ENCODE data around the gene CHIC2.
"Not testable (repeated sequence)": the region's sequence is repeated elsewhere in the genome, so short reads cannot be mapped to it uniquely, and the experiment has no call there.

Gene CHIC2

GRCh38 chr4:54023019-54023418, 41.4 kb downstream of the CHIC2 start:
- not testable (repeated sequence) for H3K4me1 Mint-ChIP-seq; H3K27ac Mint-ChIP-seq; H3K27me3 Mint-ChIP-seq; DNase-seq; ATAC-seq (replicated peaks); H3K36me3 Mint-ChIP-seq; H3K9me3 Mint-ChIP-seq; H3K4me3 Mint-ChIP-seq

GRCh38 chr4:54017974-54018373, 46.4 kb downstream of the CHIC2 start:
- Mint-ChIP-seq H3K27ac (no peak overlapping the region), H3K27me3 (no peaks in the 10 kb centered on the region), H3K36me3 (peaks cover 0 to 3% of the 10 kb centered on the region in 2 donors)

GRCh38 chr4:54017308-54017707, 47.1 kb downstream of the CHIC2 start:
- ATAC-seq (replicated peaks) (no peak), DNase-seq (no peak)
- H3K4me3 Mint-ChIP-seq: no peak overlapping the region
- no peak overlapping the region for H3K27ac Mint-ChIP-seq
- no peaks in the 10 kb centered on the region for H3K9me3 Mint-ChIP-seq
- H3K36me3 Mint-ChIP-seq: peaks cover 0 to 7% of the 10 kb centered on the region in 2 donors
- no peaks in the 10 kb centered on the region for H3K27me3 Mint-ChIP-seq
- H3K4me1 Mint-ChIP-seq: no peaks in the 10 kb centered on the region

More at GRCh38 chr4:54017974-54018373, 46.4 kb downstream of the CHIC2 start:
- no peak overlapping the region for H3K4me3 Mint-ChIP-seq
- ATAC-seq (replicated peaks) (no peak), DNase-seq (no peak)
- no peaks in the 10 kb centered on the region for H3K4me1 Mint-ChIP-seq
- no peaks in the 10 kb centered on the region for H3K9me3 Mint-ChIP-seq

GRCh38 chr4:54016504-54016903, 47.9 kb downstream of the CHIC2 start:
- Mint-ChIP-seq H3K9me3 (no peaks in the 10 kb centered on the region), H3K27me3 (no peaks in the 10 kb centered on the region), H3K36me3 (peaks cover 0 to 7% of the 10 kb centered on the region in 2 donors), H3K4me1 (no peaks in the 10 kb centered on the region), H3K27ac (no peak overlapping the region), H3K4me3 (no peak overlapping the region)
- ATAC-seq (replicated peaks): no peak
- DNase-seq: no peak

- DNase-seq (no peak), ATAC-seq (replicated peaks) (no peak)
- Mint-ChIP-seq H3K9me3 (no peaks in the 10 kb centered on the region), H3K4me3 (no peak overlapping the region), H3K36me3 (peaks cover 0 to 7% of the 10 kb centered on the region in 2 donors), H3K27ac (no peak overlapping the region), H3K27me3 (no peaks in the 10 kb centered on the region), H3K4me1 (no peaks in the 10 kb centered on the region)
These were observed 48.9 kb downstream of the CHIC2 start for GRCh38 chr4:54015423-54016030.

- H3K9me3 Mint-ChIP-seq: no peaks in the 10 kb centered on the region
- no peaks in the 10 kb centered on the region for H3K4me1 Mint-ChIP-seq
- H3K27ac Mint-ChIP-seq: no peak overlapping the region
- no peak overlapping the region for H3K4me3 Mint-ChIP-seq
- peaks cover 0 to 7% of the 10 kb centered on the region in 2 donors for H3K36me3 Mint-ChIP-seq
- ATAC-seq (replicated peaks): no peak
- no peak for DNase-seq
- H3K27me3 Mint-ChIP-seq: no peaks in the 10 kb centered on the region
These were observed 49.7 kb downstream of the CHIC2 start for GRCh38 chr4:54014666-54015160.

GRCh38 chr4:54011201-54011600, 53.2 kb downstream of the CHIC2 start:
- ATAC-seq (replicated peaks): no peak
- Mint-ChIP-seq H3K4me3 (no peak overlapping the region), H3K36me3 (peaks cover 8 to 12% of the 10 kb centered on the region in 2 donors), H3K9me3 (no peaks in the 10 kb centered on the region), H3K4me1 (no peaks in the 10 kb centered on the region), H3K27ac (peak overlapping the region; percentile 42), H3K27me3 (no peaks in the 10 kb centered on the region)
- no peak for DNase-seq

GRCh38 chr4:54006755-54007154, 57.6 kb downstream of the CHIC2 start:
- H3K9me3 Mint-ChIP-seq: no peaks in the 10 kb centered on the region
- ATAC-seq (replicated peaks) (no peak), DNase-seq (no peak)
- H3K27me3 Mint-ChIP-seq: no peaks in the 10 kb centered on the region
- no peak overlapping the region for H3K27ac Mint-ChIP-seq
- H3K4me3 Mint-ChIP-seq: no peak overlapping the region
- H3K4me1 Mint-ChIP-seq: no peaks in the 10 kb centered on the region
- H3K36me3 Mint-ChIP-seq: peaks cover 10 to 11% of the 10 kb centered on the region in 2 donors

GRCh38 chr4:54005475-54005874, 58.9 kb downstream of the CHIC2 start:
- peaks cover 17 to 20% of the 10 kb centered on the region in 2 donors for H3K36me3 Mint-ChIP-seq
- no peak overlapping the region for H3K4me3 Mint-ChIP-seq
- H3K27ac Mint-ChIP-seq: no peak overlapping the region
- H3K27me3 Mint-ChIP-seq: no peaks in the 10 kb centered on the region
- no peak for DNase-seq
- no peaks in the 10 kb centered on the region for H3K9me3 Mint-ChIP-seq
- ATAC-seq (replicated peaks): no peak
- no peaks in the 10 kb centered on the region for H3K4me1 Mint-ChIP-seq

GRCh38 chr4:54004463-54004862, 59.9 kb downstream of the CHIC2 start:
- Mint-ChIP-seq H3K27me3 (no peaks in the 10 kb centered on the region), H3K4me3 (no peak overlapping the region), H3K9me3 (no peaks in the 10 kb centered on the region), H3K4me1 (no peaks in the 10 kb centered on the region), H3K36me3 (peaks cover 17 to 20% of the 10 kb centered on the region in 2 donors), H3K27ac (no peak overlapping the region)
- ATAC-seq (replicated peaks) (no peak), DNase-seq (no peak)

GRCh38 chr4:54001668-54002365, 62.6 kb downstream of the CHIC2 start:
- Mint-ChIP-seq H3K4me1 (no peaks in the 10 kb centered on the region), H3K4me3 (no peak overlapping the region), H3K36me3 (peaks cover 17 to 21% of the 10 kb centered on the region in 2 donors), H3K27ac (no peak overlapping the region), H3K27me3 (no peaks in the 10 kb centered on the region), H3K9me3 (no peaks in the 10 kb centered on the region)
- no peak for DNase-seq
- ATAC-seq (replicated peaks): no peak

GRCh38 chr4:53997898-53998297, 66.5 kb downstream of the CHIC2 start:
- Mint-ChIP-seq H3K4me1 (peaks cover 2 to 7% of the 10 kb centered on the region in 2 donors), H3K9me3 (no peaks in the 10 kb centered on the region), H3K27ac (no peak overlapping the region), H3K27me3 (no peaks in the 10 kb centered on the region), H3K36me3 (peaks cover 15 to 20% of the 10 kb centered on the region in 2 donors), H3K4me3 (no peak overlapping the region)
- DNase-seq (no peak), ATAC-seq (replicated peaks) (no peak)

GRCh38 chr4:53994382-53995102, 69.9 kb downstream of the CHIC2 start:
- Mint-ChIP-seq H3K9me3 (no peaks in the 10 kb centered on the region), H3K4me3 (no peak overlapping the region), H3K36me3 (peaks cover 7 to 11% of the 10 kb centered on the region in 2 donors), H3K4me1 (peaks cover 2 to 7% of the 10 kb centered on the region in 2 donors), H3K27me3 (no peaks in the 10 kb centered on the region), H3K27ac (no peak overlapping the region)
- ATAC-seq (replicated peaks): peak; percentile 12 to 23
- no peak for DNase-seq

- Mint-ChIP-seq H3K4me3 (no peak overlapping the region), H3K27ac (no peak overlapping the region), H3K4me1 (peaks cover 2 to 7% of the 10 kb centered on the region in 2 donors), H3K36me3 (peaks cover 6 to 10% of the 10 kb centered on the region in 2 donors), H3K9me3 (no peaks in the 10 kb centered on the region), H3K27me3 (no peaks in the 10 kb centered on the region)
- ATAC-seq (replicated peaks) (no peak), DNase-seq (no peak)
These were observed 71.6 kb downstream of the CHIC2 start for GRCh38 chr4:53992785-53993184.

Measured in stimulated activated naive B cell treated with anti-CD40 and anti-IgM and Interleukin-4, amounts not matched to agents 10 μg/mL and 1 μg/mL and 100 μg/mL, for 72 hours (primary cell).